SU-DHL-6 (cell line): ENCODE measurements around the gene WDR48.

ENCODE experiments used
- CTCF ChIP-seq: fragments of 200-600 bp; sonication (generic); IDR thresholded peaks from one replicate; pipeline ENCODE4 v1.5.1; 2017; ENCODE audit warnings: antibody characterized with exemption, mild to moderate bottlenecking, low read length, moderate library complexity; ENCODE audit not compliant: insufficient read depth, poor library complexity, severe bottlenecking
- EZH2phosphoT487 ChIP-seq: fragments of 200-600 bp; sonication (generic), shearing (Covaris generic); conservative IDR thresholded peaks from 2 replicates; pipeline ENCODE4 v1.6.1; 2018; ENCODE audit warnings: mild to moderate bottlenecking, antibody characterized with exemption, low read length, moderate library complexity, mixed read lengths

DNA sequence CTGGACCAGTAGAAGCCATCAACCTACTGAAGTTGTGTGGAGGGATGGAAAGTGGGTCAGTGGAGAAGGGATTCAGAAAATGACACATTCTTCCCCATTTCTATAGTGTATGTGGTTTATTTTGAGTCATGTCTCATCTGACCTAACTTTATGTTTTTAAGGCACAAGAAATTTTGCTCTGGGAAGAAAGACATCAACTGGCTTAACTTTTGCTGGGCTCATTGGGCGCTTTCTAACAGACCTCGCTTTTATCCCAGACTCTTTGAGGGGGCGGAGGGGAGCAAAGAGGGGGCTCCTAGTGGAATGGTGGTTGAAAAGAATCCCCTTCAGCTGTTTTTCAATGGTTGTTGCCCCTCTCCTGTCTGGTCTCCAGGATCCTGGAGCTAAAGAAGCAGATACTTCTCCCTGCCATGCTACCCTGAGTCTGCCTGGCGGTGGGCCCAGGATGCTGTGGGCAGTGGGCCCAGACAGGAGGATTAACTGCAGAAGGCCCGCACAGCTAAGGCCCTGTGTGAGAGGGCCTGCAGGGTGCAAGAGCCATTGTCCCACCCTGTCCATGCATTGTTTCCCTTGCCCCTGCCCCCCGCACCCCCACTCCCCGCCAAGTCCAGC, 87.1 kb downstream of the WDR48 start:
- TF ChIP-seq CTCF, result no peak
- TF ChIP-seq EZH2phosphoT487, result no peak
